ENCODE results near the gene SDSL. TPM values are rescaled to one million over a fixed set of nuclear protein-coding genes. Genes with fewer than 3 reads are reported as not detected.

The SDSL gene
- total and polyA plus RNA-seq, 2 of the 4 experiments (the other 2 are of a cell fraction) = 6.3 to 10.9 TPM

GRCh38 chr12:113378291-113378690 lies 43.9 kb upstream of the SDSL start:
- ChIA-PET POLR2A (ENCODE audit: unreplicated experiment) (no interaction called here), CTCF (no interaction called here)
- DNase-seq (no peak), ATAC-seq (ENCODE audit: low read depth) (no peak)
- no peak overlapping the region for H4K8ac ChIP-seq (ENCODE audit: low read depth in 2 of 2, low read length in 2 of 2)
- no peaks in the 10 kb centered on the region for H3K9me3 ChIP-seq (ENCODE audit: control insufficient read depth, insufficient read depth, low read length)
- H3K9me1 ChIP-seq (ENCODE audit: insufficient read depth, low read length) = peaks cover 4% of the 10 kb centered on the region; the same call in 1 of the 2 replicates
- no peak overlapping the region for H3K4ac ChIP-seq (ENCODE audit: low read depth, low read length)
- H3K27me3 ChIP-seq (ENCODE audit: control insufficient read depth, insufficient read depth, low read length) = no peaks in the 10 kb centered on the region
- H3K18ac ChIP-seq (ENCODE audit: low read depth, low read length) = no peak overlapping the region
- 88% methylated on average over 1 of the region's 3 CpGs; no CpG with 5 or more reads in 1 of the 2 experiments for WGBS, 2 experiments (ENCODE audit: extremely low coverage in 2 of 2, insufficient read length in 1 of 2)
- no peak overlapping the region for H3K56ac ChIP-seq (ENCODE audit: extremely low read depth, insufficient read depth, low read length)
- dilution Hi-C loops (cut with HindIII; ENCODE audit: low sequenced_read_pairs, unreplicated experiment) (no loop called here), intact Hi-C loops (cut with micrococcal nuclease) (no loop called here), in situ Hi-C loops (cut with MboI; ENCODE audit: low sequenced_read_pairs) (no loop called here)
- H4K91ac ChIP-seq (ENCODE audit: insufficient read depth, low read depth, low read length) = no peak overlapping the region
- H3K4me3 ChIP-seq (ENCODE audit: insufficient read depth, low read depth, low read length) = no peak overlapping the region
- no peak overlapping the region for H2BK20ac ChIP-seq (ENCODE audit: low read depth, low read length)
- H2BK15ac ChIP-seq (ENCODE audit: low read depth, low read length) = no peak overlapping the region
- H3K4me2 ChIP-seq (ENCODE audit: low read depth, low read length) = no peak overlapping the region
- H3K36me3 ChIP-seq (ENCODE audit: control insufficient read depth, insufficient read depth, low read length) = peaks cover 21% of the 10 kb centered on the region
- H2AK5ac ChIP-seq (ENCODE audit: low read depth, low read length) = no peak overlapping the region
- H3K4me1 ChIP-seq (ENCODE audit: control insufficient read depth, insufficient read depth, low read length) = no peaks in the 10 kb centered on the region
- no peak overlapping the region for H2BK5ac ChIP-seq (ENCODE audit: low read depth, low read length, poor library complexity, severe bottlenecking)
- H2AK9ac ChIP-seq (replicated peaks; ENCODE audit: low read depth, low read length, poor library complexity) = no peak overlapping the region
- H3K14ac ChIP-seq (replicated peaks; ENCODE audit: low read depth, low read length) = no peak overlapping the region
- no peak overlapping the region for H3K27ac ChIP-seq (ENCODE audit: insufficient read depth, low read length)
- no peak overlapping the region for H3K23ac ChIP-seq (ENCODE audit: low read depth, low read length)
- no peaks in the 10 kb centered on the region; the same call in 1 of the 2 replicates for H4K20me1 ChIP-seq (ENCODE audit: insufficient read depth, low read length)
- TF ChIP-seq SMC3 (IDR thresholded peaks at IDR 0.05; ENCODE audit: low read depth, low read length) (no peak), MAFK (IDR thresholded peaks at IDR 0.05; ENCODE audit: low read depth, low read length) (no peak), RCOR1 (IDR thresholded peaks at IDR 0.05; ENCODE audit: insufficient replicate concordance, low read length) (no peak), MXI1 (IDR thresholded peaks at IDR 0.05; ENCODE audit: borderline replicate concordance, low read depth, low read length) (no peak), CTCF (conservative IDR thresholded peaks at IDR 0.05; ENCODE audit: low read depth, low read length) (no peak), USF2 (IDR thresholded peaks at IDR 0.05; ENCODE audit: low read depth, low read length) (no peak), RFX5 (IDR thresholded peaks at IDR 0.05; ENCODE audit: low read depth, low read length) (no peak), POLR2A (IDR thresholded peaks at IDR 0.05; ENCODE audit: low read depth, low read length) (no peak), MAZ (IDR thresholded peaks at IDR 0.05; ENCODE audit: borderline replicate concordance, low read depth, low read length) (no peak)
- no peak overlapping the region for H2BK120ac ChIP-seq (ENCODE audit: low read depth, low read length)
- H4K5ac ChIP-seq (ENCODE audit: low read depth, low read length) = no peak overlapping the region
- no peak overlapping the region for H3K9ac ChIP-seq (ENCODE audit: low read depth, low read length)
- H2AFZ ChIP-seq (replicated peaks; ENCODE audit: low read length, poor library complexity) = no peak overlapping the region
- no TSS peak for BruUV-seq (replicated peaks)
- H3K79me1 ChIP-seq (ENCODE audit: low read depth in 1 of 2, low read length in 2 of 2) = no peaks in the 10 kb centered on the region
